Transverse colon (tissue), 4 donors: ENCODE measurements around the gene GTF3C5. TPM values are rescaled to one million over a fixed set of nuclear protein-coding genes. Genes with fewer than 3 reads are reported as not detected.

Source experiments
- DNase-seq: peaks from one replicate; pipeline ENCODE4 v3.0.0-alpha.2; 2019
- H3K27ac ChIP-seq, 4 donors: fragments of 200-600 bp; sonication (generic); 2 replicates each; pipeline ENCODE4 v1.5.1; 2016 to 2018; ENCODE audit warnings: inconsistent platforms in 4 of 4
- H3K27me3 ChIP-seq: fragments of 200-600 bp; sonication (generic); 2 replicates; pipeline ENCODE4 v1.5.1; 2017; ENCODE audit warnings: inconsistent platforms
- H3K36me3 ChIP-seq, 4 donors: fragments of 200-600 bp; sonication (generic); 2 replicates each; pipeline ENCODE4 v1.5.1; 2017 to 2019; ENCODE audit warnings: inconsistent platforms in 4 of 4
- H3K4me1 ChIP-seq, 4 donors: fragments of 200-600 bp; sonication (generic); 2 replicates each; pipeline ENCODE4 v1.5.1; 2017 to 2020; ENCODE audit warnings: inconsistent platforms in 4 of 4
- H3K4me3 ChIP-seq, 4 donors: fragments of 200-600 bp; sonication (generic); 1 replicate in 1 of 4; 2 replicates in 3 of 4; pipeline versions ENCODE4 v1.5.1 to v1.6.1; 2017 to 2019; ENCODE audit warnings: inconsistent platforms in 4 of 4
- H3K9me3 ChIP-seq, 2 donors: fragments of 200-600 bp; sonication (generic); 2 replicates each; pipeline ENCODE4 v1.5.1; 2017 to 2019; ENCODE audit warnings: inconsistent platforms in 2 of 2
- EP300 ChIP-seq: sonication (generic); formaldehyde crosslinking; IDR thresholded peaks from one replicate; pipeline ENCODE4 v1.6.1; 2017; ENCODE audit warnings: antibody characterized with exemption, low read depth
- POLR2A ChIP-seq: fragments of 450-650 bp; IDR thresholded peaks from one replicate; pipeline ENCODE4 v1.6.1; 2016; ENCODE audit warnings: antibody characterized with exemption, mild to moderate bottlenecking, moderate library complexity
- POLR2AphosphoS5 ChIP-seq, 3 donors: sonication (generic); formaldehyde crosslinking; IDR thresholded peaks; one replicate each; pipeline ENCODE4 v1.6.1; 2016; ENCODE audit warnings: antibody characterized with exemption in 3 of 3
- WGBS, 2 donors: methylation state at CpG; one replicate each; pipeline ENCODE4 v1.1.5; 2018; ENCODE audit warnings: low coverage in 1 of 2; 5-methylcytosine and 5-hydroxymethylcytosine counted together
- in situ Hi-C, 4 donors: fragments of 200-750 bp; cut with MboI; loops; one replicate each; pipeline versions ENCODE4 v1.15.0 to v1.15.1; 2017; ENCODE audit warnings: low sequenced_read_pairs in 3 of 4, low pct_ligation_motif_present in 1 of 4, low pct_unique_long_range_greater_than_20kb in 1 of 4
- intact Hi-C: fragments of 100-400 bp; cut with DNase I; formaldehyde crosslinking; loops from one replicate; pipeline ENCODE4 v1.15.1; 2023; ENCODE audit warnings: low total_unique reads
- total RNA-seq, 4 donors: library from RNA; depleted of rRNA; stranded (reverse); fragments of >200 nt; gene quantifications; one replicate each; pipeline ENCODE4 v1.1.0, GENCODE V29; 2016
- TF ChIP-seq, protein P1 (sequence below), 5 experiments: fragments of 200-600 bp in 3 of 5; fragments of 450-650 bp in 2 of 5; sonication (generic) in 3 of 5; IDR thresholded peaks; 1 replicate in 2 of 5; 2 replicates in 3 of 5; pipeline ENCODE4 v1.5.1; 2016 to 2017; ENCODE audit warnings: antibody characterized with exemption in 5 of 5, inconsistent platforms in 3 of 5, mild to moderate bottlenecking in 2 of 5, moderate library complexity in 1 of 5

The GTF3C5 gene
- total RNA-seq, 4 donors from 2014 or later = 44.5 to 56.9 (median 50.2) TPM

DNA sequence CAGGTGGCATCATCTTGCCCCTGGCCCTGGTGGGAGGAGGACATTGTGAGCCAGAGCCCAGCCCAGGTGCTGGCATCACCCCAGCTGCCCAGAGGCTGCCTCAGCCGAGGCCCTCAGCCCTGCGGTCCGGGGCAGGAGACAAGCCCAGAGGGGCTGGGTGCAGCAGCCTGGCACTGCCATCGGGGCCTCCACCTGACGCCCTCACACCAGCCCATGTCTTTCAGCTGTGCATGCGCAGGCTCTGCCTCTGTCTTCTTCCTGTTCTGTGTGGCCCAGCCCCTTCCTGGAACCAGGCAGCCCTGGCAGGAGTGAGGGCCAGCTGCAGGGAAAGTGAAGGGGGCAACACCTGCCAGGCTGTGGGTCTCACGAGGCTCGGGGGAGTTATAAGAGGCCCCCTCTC lies 26.2 kb downstream of the GTF3C5 start:
- TF ChIP-seq POLR2A (no peak), POLR2AphosphoS5 (IDR thresholded peaks at IDR 0.05) (no peak), EP300 (no peak)
- TF ChIP-seq, protein P1, sequence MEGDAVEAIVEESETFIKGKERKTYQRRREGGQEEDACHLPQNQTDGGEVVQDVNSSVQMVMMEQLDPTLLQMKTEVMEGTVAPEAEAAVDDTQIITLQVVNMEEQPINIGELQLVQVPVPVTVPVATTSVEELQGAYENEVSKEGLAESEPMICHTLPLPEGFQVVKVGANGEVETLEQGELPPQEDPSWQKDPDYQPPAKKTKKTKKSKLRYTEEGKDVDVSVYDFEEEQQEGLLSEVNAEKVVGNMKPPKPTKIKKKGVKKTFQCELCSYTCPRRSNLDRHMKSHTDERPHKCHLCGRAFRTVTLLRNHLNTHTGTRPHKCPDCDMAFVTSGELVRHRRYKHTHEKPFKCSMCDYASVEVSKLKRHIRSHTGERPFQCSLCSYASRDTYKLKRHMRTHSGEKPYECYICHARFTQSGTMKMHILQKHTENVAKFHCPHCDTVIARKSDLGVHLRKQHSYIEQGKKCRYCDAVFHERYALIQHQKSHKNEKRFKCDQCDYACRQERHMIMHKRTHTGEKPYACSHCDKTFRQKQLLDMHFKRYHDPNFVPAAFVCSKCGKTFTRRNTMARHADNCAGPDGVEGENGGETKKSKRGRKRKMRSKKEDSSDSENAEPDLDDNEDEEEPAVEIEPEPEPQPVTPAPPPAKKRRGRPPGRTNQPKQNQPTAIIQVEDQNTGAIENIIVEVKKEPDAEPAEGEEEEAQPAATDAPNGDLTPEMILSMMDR (IDR thresholded peaks at IDR 0.05) = no peak
- no peak for DNase-seq
- Histone ChIP-seq H3K4me3 (no peak overlapping the region), H3K27ac (no peak overlapping the region), H3K4me1 (no peaks in the 10 kb centered on the region), H3K36me3 (peaks cover 0 to 38% (median 16%) of the 10 kb centered on the region in 4 donors), H3K27me3 (no peaks in the 10 kb centered on the region), H3K9me3 (no peaks in the 10 kb centered on the region)
- in situ Hi-C loops (no loop called here), intact Hi-C loops (no loop called here)
- 67% methylated on average over 6 of the region's 8 CpGs; no CpG with 5 or more reads in 1 of the 2 donors for WGBS, 2 donors

DNA sequence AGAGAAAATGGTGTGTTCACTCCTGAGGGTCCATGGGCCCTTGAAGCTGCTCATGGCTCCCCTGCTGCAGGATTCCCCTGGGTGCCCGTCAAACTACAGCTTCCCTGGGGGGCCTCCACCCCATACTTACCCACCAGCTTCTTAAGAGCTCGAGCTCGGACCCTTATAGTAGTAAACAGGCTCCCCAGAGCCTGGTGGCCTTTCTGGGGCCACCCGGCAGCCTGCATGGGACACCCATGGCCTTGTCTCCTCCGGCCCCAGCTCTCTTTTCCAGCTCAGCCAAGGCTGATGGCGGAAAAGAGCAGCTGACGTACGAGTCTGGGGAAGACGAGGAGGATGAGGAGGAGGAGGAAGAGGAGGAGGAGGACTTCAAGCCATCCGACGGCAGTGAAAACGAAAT lies 26.8 kb downstream of the GTF3C5 start:
- no peaks in the 10 kb centered on the region for H3K9me3 ChIP-seq
- no peak overlapping the region for H3K27ac ChIP-seq
- no peak for DNase-seq
- TF ChIP-seq, protein P1 (IDR thresholded peaks at IDR 0.05) = no peak
- no peak for TF ChIP-seq EP300
- TF ChIP-seq POLR2A = no peak
- no peak for TF ChIP-seq POLR2AphosphoS5 (IDR thresholded peaks at IDR 0.05)
- H3K4me1 ChIP-seq = no peaks in the 10 kb centered on the region
- intact Hi-C loops (no loop called here), in situ Hi-C loops (no loop called here)
- peaks cover 0 to 38% (median 15%) of the 10 kb centered on the region in 4 donors for H3K36me3 ChIP-seq
- WGBS, 2 donors = 87 to 90% methylated on average over 9 to 12 of the region's 12 CpGs
- H3K27me3 ChIP-seq = no peaks in the 10 kb centered on the region
- H3K4me3 ChIP-seq = no peak overlapping the region

DNA sequence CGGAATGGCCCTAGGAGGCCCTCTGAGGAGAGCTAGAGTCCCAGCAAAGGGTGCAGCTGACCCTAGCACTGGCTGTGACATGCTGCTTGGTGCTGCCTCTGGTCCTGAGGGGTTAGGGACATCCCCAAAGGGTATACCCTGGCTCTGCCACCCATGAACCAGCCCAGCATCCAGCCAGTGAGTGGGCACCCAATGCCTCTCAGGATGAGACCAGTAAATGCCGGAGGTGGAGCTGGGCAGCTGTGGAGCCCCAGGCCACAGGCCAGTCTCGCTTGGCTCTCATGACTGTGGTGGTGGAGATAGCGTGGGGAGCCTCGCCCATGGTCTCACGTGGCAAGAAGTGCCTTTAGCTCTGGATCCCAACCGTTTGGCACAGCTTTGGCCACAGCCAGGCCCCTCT lies 27.3 kb downstream of the GTF3C5 start:
- 92% methylated on average over 6 of the region's 7 CpGs; no CpG with 5 or more reads in 1 of the 2 donors for WGBS, 2 donors
- no peak overlapping the region for H3K4me3 ChIP-seq
- TF ChIP-seq, protein P1 (IDR thresholded peaks at IDR 0.05) = no peak
- TF ChIP-seq POLR2AphosphoS5 (IDR thresholded peaks at IDR 0.05) = no peak
- no peak for TF ChIP-seq EP300
- no peak for TF ChIP-seq POLR2A
- no peaks in the 10 kb centered on the region for H3K9me3 ChIP-seq
- intact Hi-C loops = no loop called here
- DNase-seq = no peak
- H3K27me3 ChIP-seq = no peaks in the 10 kb centered on the region
- no peak overlapping the region for H3K27ac ChIP-seq
- H3K36me3 ChIP-seq = peaks cover 0 to 35% (median 14%) of the 10 kb centered on the region in 4 donors
- in situ Hi-C loops = no loop called here
- H3K4me1 ChIP-seq = no peaks in the 10 kb centered on the region

DNA sequence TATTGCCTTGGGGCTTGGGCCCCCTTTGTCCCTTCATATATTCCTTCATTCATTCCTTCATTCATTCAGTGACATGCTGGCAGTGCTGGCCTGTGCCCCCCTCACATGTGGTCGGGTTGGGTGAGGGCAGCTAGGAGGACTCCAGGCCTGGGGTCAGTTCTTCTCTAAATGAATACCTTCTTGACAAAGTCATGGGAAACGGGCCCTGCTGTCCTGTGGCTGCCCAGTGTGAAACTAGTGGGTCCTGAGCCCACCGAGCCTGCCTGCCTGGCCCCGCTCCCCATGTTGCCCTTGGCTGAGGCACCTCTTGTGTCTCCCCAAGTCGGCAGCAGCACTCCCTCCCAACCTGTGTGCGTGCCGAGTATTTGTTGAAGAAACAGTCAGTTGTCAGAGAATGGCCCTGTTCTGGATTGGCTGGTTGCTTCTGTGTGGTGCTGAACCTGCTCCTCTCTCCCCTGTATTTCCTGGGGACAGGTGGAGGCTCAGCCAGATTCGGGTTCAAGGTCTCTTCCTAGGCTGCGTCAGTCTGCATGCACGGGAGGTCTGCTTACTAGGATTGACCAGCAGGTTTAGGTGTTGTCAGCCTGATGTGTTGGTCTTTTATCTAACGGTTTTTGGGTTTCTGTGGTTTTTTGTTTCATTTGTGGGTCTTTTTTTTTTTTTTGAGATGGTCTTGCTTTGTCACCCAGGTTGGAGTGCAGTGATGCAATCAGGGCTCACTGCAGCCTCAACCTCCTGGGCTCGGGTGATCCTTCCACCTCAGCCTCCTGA lies 27.9 kb downstream of the GTF3C5 start:
- 72 to 80% methylated on average over 2 to 12 of the region's 12 CpGs for WGBS, 2 donors
- in situ Hi-C loops (no loop called here), intact Hi-C loops (no loop called here)
- no peak for TF ChIP-seq POLR2AphosphoS5 (IDR thresholded peaks at IDR 0.05)
- TF ChIP-seq, protein P1 (IDR thresholded peaks at IDR 0.05) = no peak
- TF ChIP-seq POLR2A = no peak
- TF ChIP-seq EP300 = no peak
- no peaks in the 10 kb centered on the region for H3K9me3 ChIP-seq
- H3K4me3 ChIP-seq = no peak overlapping the region
- no peak for DNase-seq
- H3K4me1 ChIP-seq = no peaks in the 10 kb centered on the region
- peaks cover 0 to 28% (median 14%) of the 10 kb centered on the region in 4 donors for H3K36me3 ChIP-seq
- H3K27me3 ChIP-seq = no peaks in the 10 kb centered on the region
- no peak overlapping the region for H3K27ac ChIP-seq
